Lung (tissue), 12 donors: ENCODE results near the gene ZDHHC19. TPM values are rescaled to one million over a fixed set of nuclear protein-coding genes. Genes with fewer than 3 reads are reported as not detected.
"Not testable (repeated sequence)": the region's sequence is repeated elsewhere in the genome, so short reads cannot be mapped to it uniquely, and the experiment has no call there.

ENCODE experiments used
- ATAC-seq: fragments of 200-7000 bp; cut with Tn5 transposase; one replicate; pipeline ENCODE4 v1.9.1; 2020; ENCODE audit warnings: moderate number of reproducible peaks; ENCODE audit not compliant: insufficient read depth, low FRiP score
- DNase-seq, 3 donors: peaks; one replicate each; pipeline ENCODE4 v3.0.0-alpha.2; 2013 to 2017
- H3K27ac ChIP-seq, 2 donors: one replicate each; pipeline ENCODE4 v1.5.1; 2013; ENCODE audit warnings: mild to moderate bottlenecking in 2 of 2, moderate library complexity in 2 of 2, control low read depth in 1 of 2, inconsistent platforms in 1 of 2, low read depth in 1 of 2, low read length in 1 of 2
- H3K27me3 ChIP-seq, 3 donors: one replicate each; pipeline ENCODE4 v1.5.1; 2013; ENCODE audit warnings: low read length in 2 of 3; ENCODE audit not compliant: control insufficient read depth in 3 of 3, insufficient read depth in 3 of 3
- H3K36me3 ChIP-seq, 4 donors: one replicate each; pipeline ENCODE4 v1.5.1; 2013; ENCODE audit warnings: low read length in 4 of 4, mild to moderate bottlenecking in 1 of 4, moderate library complexity in 1 of 4; ENCODE audit not compliant: control insufficient read depth in 4 of 4, insufficient read depth in 4 of 4
- H3K4me1 ChIP-seq, 5 donors: one replicate each; pipeline ENCODE4 v1.5.1; 2013; ENCODE audit warnings: low read length in 5 of 5, mild to moderate bottlenecking in 2 of 5, moderate library complexity in 1 of 5; ENCODE audit not compliant: control insufficient read depth in 5 of 5, insufficient read depth in 5 of 5
- H3K4me3 ChIP-seq: one replicate; pipeline ENCODE4 v1.5.1; 2013; ENCODE audit warnings: mild to moderate bottlenecking, control low read depth, moderate library complexity
- H3K9ac ChIP-seq, 2 donors: one replicate each; pipeline ENCODE4 v1.5.1; 2013; ENCODE audit warnings: low read length in 2 of 2, control low read depth in 1 of 2; ENCODE audit not compliant: insufficient read depth in 1 of 2
- H3K9me3 ChIP-seq, 4 donors: one replicate each; pipeline ENCODE4 v1.5.1; 2013; ENCODE audit warnings: low read length in 3 of 4, mild to moderate bottlenecking in 1 of 4, moderate library complexity in 1 of 4; ENCODE audit not compliant: control insufficient read depth in 4 of 4, insufficient read depth in 3 of 4
- CTCF ChIP-seq: IDR thresholded peaks from 2 replicates; pipeline ENCODE4 v1.5.1; 2012; ENCODE audit warnings: mild to moderate bottlenecking; ENCODE audit errors: control extremely low read depth, extremely low read depth
- WGBS, 2 donors: extraction: QIAGEN DNeasy Blood & Tissue Kit; methylation state at CpG; one replicate each; pipeline ENCODE4 v1.1.7; 2013; 5-methylcytosine and 5-hydroxymethylcytosine counted together
- polyA plus RNA-seq, 2 donors: library from polyadenylated mRNA; stranded (reverse); fragments of 200-250 nt; gene quantifications; one replicate each; pipeline ENCODE4 v1.2.1, GENCODE V29; 2013
- total RNA-seq, 2 donors: library from RNA; depleted of rRNA in 1 of 2; stranded (reverse); fragments of >200 nt in 1 of 2; gene quantifications; one replicate each; pipeline ENCODE4 v1.2.1, GENCODE V29; 2014 to 2021
- donor health status: control.
- donor health status: control.
- donor health status: Bipolar disorder and iron deficiency.
- donor health status: healthy.
- donor health status: DM: yes; HTN: yes; CAD: no.

ZDHHC19 gene
- total and polyA plus RNA-seq, 4 donors = 1.1 to 18.9 (median 4.0) TPM

DNA sequence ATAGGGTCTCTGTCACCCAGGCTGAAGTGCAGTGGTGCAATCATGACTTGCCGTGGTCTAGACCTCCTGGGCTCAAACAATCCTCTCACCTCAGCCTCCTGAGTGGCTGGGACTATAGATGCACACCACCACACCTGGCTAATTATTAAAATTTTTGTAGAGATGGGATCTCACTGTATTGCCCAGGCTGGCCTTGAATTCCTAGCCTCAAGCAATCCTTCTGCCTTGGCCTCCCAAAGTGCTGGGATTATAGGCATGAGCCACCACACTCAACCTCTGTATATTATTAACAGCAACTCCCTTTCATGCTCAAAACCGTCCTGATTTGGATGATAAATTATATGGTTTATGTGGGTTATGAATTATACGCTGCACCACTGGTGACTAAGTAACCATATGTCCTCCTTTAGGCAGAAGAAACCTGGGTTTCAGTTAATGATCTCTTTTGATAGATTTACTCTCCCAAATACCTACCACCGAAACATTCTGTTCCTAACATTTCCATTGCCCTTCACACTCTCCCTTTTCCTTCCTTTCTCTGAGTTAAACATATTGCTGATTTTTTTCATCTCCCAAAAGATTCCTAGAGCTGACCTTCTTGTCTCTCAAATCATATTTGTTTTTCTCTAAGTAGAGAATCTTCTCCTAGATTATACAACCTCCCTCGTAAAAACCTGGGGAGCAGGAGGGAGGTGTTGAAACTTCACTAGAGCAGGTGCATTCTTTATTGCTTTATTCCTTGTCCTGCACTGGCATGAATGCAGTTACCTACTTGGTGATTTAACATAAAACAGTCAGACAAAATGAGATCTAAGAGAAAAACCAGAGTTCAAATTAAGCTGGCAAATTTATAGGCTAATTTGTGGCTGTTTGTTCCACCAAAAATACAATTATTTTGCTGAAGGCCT, 43.4 kb upstream of the ZDHHC19 start:
- no peak for DNase-seq
- no peak for ATAC-seq
- Histone ChIP-seq H3K4me3 (no peak overlapping the region), H3K4me1 (no peaks in the 10 kb centered on the region), H3K9ac (no peak overlapping the region), H3K27ac (no peak overlapping the region), H3K36me3 (peaks cover 7 to 10% (median 9%) of the 10 kb centered on the region in 4 donors), H3K9me3 (no peaks in the 10 kb centered on the region), H3K27me3 (no peaks in the 10 kb centered on the region)
- 76 to 81% methylated on average over 5 of the region's 5 CpGs for WGBS, 2 donors
- TF ChIP-seq CTCF = no peak

- no peaks in the 10 kb centered on the region for H3K9me3 ChIP-seq
- WGBS, 2 donors = 96 to 98% methylated on average over 16 of the region's 16 CpGs
- DNase-seq (no peak), ATAC-seq (no peak)
- H3K4me1 ChIP-seq = no peaks in the 10 kb centered on the region
- H3K36me3 ChIP-seq = peaks cover 13 to 18% (median 15%) of the 10 kb centered on the region in 4 donors
- no peak overlapping the region for H3K9ac ChIP-seq
- H3K27me3 ChIP-seq = no peaks in the 10 kb centered on the region
- H3K4me3 ChIP-seq = no peak overlapping the region
- H3K27ac ChIP-seq = no peak overlapping the region
- TF ChIP-seq CTCF = no peak
Observed at GRCh38 chr3:196251918-196252317, 40.7 kb upstream of the ZDHHC19 start.

GRCh38 chr3:196246612-196247308, 35.6 kb upstream of the ZDHHC19 start:
- ATAC-seq = no peak

GRCh38 chr3:196244166-196244565, 33.0 kb upstream of the ZDHHC19 start:
- not testable (repeated sequence) for H3K27ac ChIP-seq, DNase-seq, H3K4me3 ChIP-seq, H3K9me3 ChIP-seq, H3K27me3 ChIP-seq, H3K9ac ChIP-seq, ATAC-seq, H3K4me1 ChIP-seq
- peaks cover 24 to 37% (median 26%) of the 10 kb centered on the region in 4 donors for H3K36me3 ChIP-seq
- 96 to 97% methylated on average over 34 of the region's 34 CpGs for WGBS, 2 donors

More at GRCh38 chr3:196246612-196247308, 35.6 kb upstream of the ZDHHC19 start:
- H3K9ac ChIP-seq = no peak overlapping the region
- no peaks in the 10 kb centered on the region for H3K27me3 ChIP-seq
- peaks cover 17 to 38% (median 23%) of the 10 kb centered on the region in 4 donors for H3K36me3 ChIP-seq
- TF ChIP-seq CTCF = no peak
- no peaks in the 10 kb centered on the region for H3K4me1 ChIP-seq
- no peak overlapping the region for H3K4me3 ChIP-seq
- DNase-seq = no peak
- H3K9me3 ChIP-seq = no peaks in the 10 kb centered on the region
- no peak overlapping the region for H3K27ac ChIP-seq
- 48 to 81% methylated on average over 13 of the region's 13 CpGs for WGBS, 2 donors
